Neural progenitor cell (in vitro differentiated cells): Measurements from ENCODE around the gene SMPDL3A.

Source experiments
- CTCF ChIP-seq: fragments of 200-600 bp; sonication (generic); IDR thresholded peaks from 2 replicates; pipeline ENCODE4 v1.5.1; 2017; ENCODE audit warnings: antibody characterized with exemption, mild to moderate bottlenecking
- EZH2 ChIP-seq: fragments of 200-600 bp; sonication (generic); IDR thresholded peaks from 2 replicates; pipeline ENCODE4 v1.6.1; 2017; ENCODE audit warnings: antibody characterized with exemption, mild to moderate bottlenecking, moderate library complexity

GRCh38 chr6:122781716-122782115 is 7.3 kb upstream of the SMPDL3A start:
- TF ChIP-seq CTCF (no peak), EZH2 (no peak)
